ENCODE measurements around the gene BTG4.

Gene BTG4

GRCh38 chr11:111522426-111522825 lies 10.2 kb upstream of the BTG4 start:
- no peak for TF ChIP-seq CTCF (IDR thresholded peaks at IDR 0.05; ENCODE audit: control insufficient read depth, insufficient read depth, low read depth, low read length, missing control alignments)
- no peak for DNase-seq (ENCODE audit: low read depth)
- H3K4me3 ChIP-seq (ENCODE audit: control insufficient read depth, low read depth, low read length), result no peak overlapping the region

GRCh38 chr11:111521135-111521534 lies 8.9 kb upstream of the BTG4 start:
- no peak for TF ChIP-seq CTCF (IDR thresholded peaks at IDR 0.05; ENCODE audit: control insufficient read depth, insufficient read depth, low read depth, low read length, missing control alignments)
- DNase-seq (ENCODE audit: low read depth), result no peak

GRCh38 chr11:111520560-111520959 lies 8.4 kb upstream of the BTG4 start:
- H3K4me3 ChIP-seq (ENCODE audit: control insufficient read depth, low read depth, low read length), result no peak overlapping the region
- no peak for TF ChIP-seq CTCF (IDR thresholded peaks at IDR 0.05; ENCODE audit: control insufficient read depth, insufficient read depth, low read depth, low read length, missing control alignments)
- peak; percentile 16 for DNase-seq (ENCODE audit: low read depth)

More at GRCh38 chr11:111521135-111521534, 8.9 kb upstream of the BTG4 start:
- H3K4me3 ChIP-seq (ENCODE audit: control insufficient read depth, low read depth, low read length), result no peak overlapping the region

GRCh38 chr11:111518668-111519067 lies 6.5 kb upstream of the BTG4 start:
- no peak overlapping the region for H3K4me3 ChIP-seq (ENCODE audit: control insufficient read depth, low read depth, low read length)
- no peak for DNase-seq (ENCODE audit: low read depth)
- TF ChIP-seq CTCF (IDR thresholded peaks at IDR 0.05; ENCODE audit: control insufficient read depth, insufficient read depth, low read depth, low read length, missing control alignments), result no peak

GRCh38 chr11:111515591-111515990 lies 3.4 kb upstream of the BTG4 start:
- no peak for DNase-seq (ENCODE audit: low read depth)
- TF ChIP-seq CTCF (IDR thresholded peaks at IDR 0.05; ENCODE audit: control insufficient read depth, insufficient read depth, low read depth, low read length, missing control alignments), result no peak
- H3K4me3 ChIP-seq (ENCODE audit: control insufficient read depth, low read depth, low read length), result no peak overlapping the region

- no peak for TF ChIP-seq CTCF (IDR thresholded peaks at IDR 0.05; ENCODE audit: control insufficient read depth, insufficient read depth, low read depth, low read length, missing control alignments)
- no peak for DNase-seq (ENCODE audit: low read depth)
- H3K4me3 ChIP-seq (ENCODE audit: control insufficient read depth, low read depth, low read length), result no peak within 1 kb of the TSS
These were observed 2.2 kb upstream of the BTG4 start, which contains the start of gene HOATZ for GRCh38 chr11:111514216-111515031. TSS of gene HOATZ (plus strand) at chr11:111514778. CDS start at chr11:111514785, 7 bp downstream.

All from AG09309 (cell line).